ENCODE measurements around the gene ZNF571. TPM values are rescaled to one million over a fixed set of nuclear protein-coding genes. Genes with fewer than 3 reads are reported as not detected.
A peak's percentile ranks its signal among the peaks of the same experiment; 100 is the strongest.

Gene ZNF571
- total RNA-seq, 2 experiments from 2014 or later: 2.4 to 2.9 TPM

DNA sequence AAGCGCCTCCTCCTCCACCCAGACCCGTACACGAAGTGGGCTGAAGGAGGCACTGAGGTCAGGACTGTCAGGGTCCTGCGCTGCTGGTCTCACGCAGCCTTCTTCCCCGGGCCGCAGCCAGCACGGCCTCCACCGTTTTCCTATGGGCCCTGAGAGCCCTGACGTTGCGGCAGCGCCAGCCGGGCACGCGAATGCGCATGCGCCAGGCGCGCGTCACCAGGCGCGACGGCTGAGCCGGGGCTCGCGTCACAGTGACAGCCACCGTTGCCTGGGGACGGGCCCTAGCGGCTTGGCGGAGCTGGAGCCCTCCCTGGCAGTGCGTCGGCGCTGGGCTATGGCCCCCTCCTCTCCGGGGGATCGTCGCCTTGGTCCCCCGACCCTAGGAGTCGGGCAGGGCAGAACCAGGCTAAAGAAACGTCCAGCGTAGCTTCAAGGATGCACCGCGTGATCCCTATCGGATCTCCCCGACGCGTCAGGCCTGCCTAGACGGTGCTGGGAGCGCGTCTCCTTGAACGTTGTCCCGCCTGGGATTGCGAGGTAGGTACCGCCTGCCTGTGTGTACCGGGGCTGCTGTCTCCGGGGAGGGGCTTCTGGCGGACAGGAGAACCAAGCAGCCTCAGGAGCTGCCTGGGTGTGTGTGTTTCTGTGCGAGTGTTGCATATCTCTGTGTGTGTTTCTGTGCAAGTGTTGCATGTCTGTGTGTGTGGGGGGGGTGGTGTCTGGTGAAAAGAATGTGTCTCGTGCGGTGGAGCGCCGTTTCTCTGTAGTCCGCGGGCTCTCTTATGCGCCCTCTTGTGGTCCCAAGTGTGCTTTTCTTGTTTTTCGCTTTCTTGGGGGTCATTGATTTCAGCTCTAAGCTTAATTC is 43.2 kb downstream of the ZNF571 start:
- CTCF ChIA-PET: interaction anchor here (0.5 to 1.6 kb wide), 9 partner anchors 15 to 302 kb away, joined by 3 to 8 read pairs (median 3); partner anchors contain the start of genes ZNF540, ZNF569, ZNF571 and ZNF793
- no peaks in the 10 kb centered on the region for H3K27me3 Mint-ChIP-seq
- H3K4me3 Mint-ChIP-seq: peak overlapping the region; percentile 84
- intact Hi-C loops (cut with DNase I, micrococcal nuclease): loop anchor here (1.0 to 10.0 kb wide), 7 partner anchors 43 to 578 kb away; partner anchors contain the start of genes ZNF793 (in 2 of the 2), ZNF527 (in 1 of the 2), ZNF540 (in 1 of the 2) and ZNF570 (in 1 of the 2)
- peak; percentile 86 for ATAC-seq
- peaks cover 43% of the 10 kb centered on the region for H3K9me3 Mint-ChIP-seq (ENCODE audit: low read depth)
- POLR2A ChIA-PET: interaction anchor here (0.8 to 1.1 kb wide), 2 partner anchors 45 to 180 kb away, joined by 3 to 4 read pairs; partner anchors contain the start of genes ZNF527 and ZNF793
- H3K4me1 Mint-ChIP-seq: peaks cover 3% of the 10 kb centered on the region
- H3K36me3 Mint-ChIP-seq (ENCODE audit: low read depth): peaks cover 47% of the 10 kb centered on the region
- peak; percentile 87 for DNase-seq
- H3K27ac Mint-ChIP-seq: peak overlapping the region; percentile 87

DNA sequence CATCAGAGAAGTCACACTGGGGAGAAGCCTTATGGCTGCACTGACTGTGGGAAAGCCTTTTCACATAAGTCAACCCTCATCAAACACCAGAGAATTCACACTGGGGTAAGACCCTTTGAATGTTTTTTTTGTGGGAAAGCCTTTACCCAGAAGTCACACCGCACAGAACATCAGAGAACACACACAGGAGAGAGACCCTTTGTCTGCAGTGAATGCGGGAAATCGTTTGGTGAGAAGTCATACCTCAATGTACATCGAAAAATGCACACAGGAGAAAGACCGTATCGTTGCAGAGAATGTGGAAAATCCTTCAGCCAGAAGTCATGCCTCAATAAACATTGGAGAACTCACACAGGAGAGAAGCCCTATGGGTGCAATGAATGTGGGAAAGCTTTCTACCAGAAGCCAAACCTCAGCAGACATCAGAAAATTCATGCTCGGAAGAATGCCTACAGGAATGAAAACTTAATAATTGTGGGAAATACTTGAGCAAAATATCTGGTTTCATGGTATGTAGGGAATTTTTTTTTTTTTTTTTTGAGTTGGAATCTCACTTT is 57.1 kb downstream of the ZNF571 start:
- Mint-ChIP-seq H3K4me1 (no peaks in the 10 kb centered on the region), H3K36me3 (ENCODE audit: low read depth) (peaks cover 56% of the 10 kb centered on the region), H3K27me3 (no peaks in the 10 kb centered on the region), H3K27ac (no peak overlapping the region), H3K4me3 (no peak overlapping the region), H3K9me3 (ENCODE audit: low read depth) (peaks cover 39% of the 10 kb centered on the region)
- intact Hi-C loops (cut with DNase I, micrococcal nuclease): no loop called here
- DNase-seq: no peak
- CTCF ChIA-PET: no interaction called here
- no peak for ATAC-seq
- POLR2A ChIA-PET: no interaction called here

DNA sequence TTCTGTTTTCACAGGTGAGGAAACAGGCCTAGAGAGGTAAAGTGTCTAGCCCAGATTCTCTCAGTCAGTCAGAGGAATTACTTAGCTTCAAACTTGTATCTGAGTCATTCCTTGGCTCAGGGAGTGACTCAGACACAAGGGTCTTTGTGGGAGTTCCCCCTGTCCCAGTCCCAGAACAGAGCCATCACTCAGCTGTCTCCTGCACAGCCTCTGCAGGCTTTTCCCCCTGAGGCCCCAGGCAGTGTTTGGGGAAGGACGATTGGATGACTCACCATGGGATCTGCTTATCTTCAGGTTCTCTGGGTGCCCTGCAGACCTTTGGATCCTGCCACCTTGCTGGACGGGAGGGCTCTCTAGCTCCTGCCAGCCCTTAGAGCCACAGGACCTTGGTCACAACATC is 74.7 kb downstream of the ZNF571 start:
- ChIA-PET CTCF (no interaction called here), POLR2A (no interaction called here)
- intact Hi-C loops (cut with DNase I, micrococcal nuclease): no loop called here
- Mint-ChIP-seq H3K27me3 (no peaks in the 10 kb centered on the region), H3K36me3 (ENCODE audit: low read depth) (peaks cover 69% of the 10 kb centered on the region), H3K9me3 (ENCODE audit: low read depth) (peaks cover 35% of the 10 kb centered on the region), H3K27ac (no peak overlapping the region), H3K4me3 (no peak overlapping the region), H3K4me1 (no peaks in the 10 kb centered on the region)
- DNase-seq (peak; percentile 10), ATAC-seq (peak; percentile 69)

Other genes starting within 250 kb of the ZNF571 start
- gene ZNF527, start 223.7 kb downstream of the ZNF571 start, total RNA-seq: 1 to 10 TPM; 5.0 to 5.4 TPM
- gene ZNF569, start 127.3 kb downstream of the ZNF571 start, total RNA-seq: 1 to 10 TPM; 7.4 to 9.1 TPM
- gene ZNF570, start 125.4 kb downstream of the ZNF571 start, total RNA-seq: 1 to 10 TPM; 4.5 to 4.8 TPM
- 1 to 10 TPM; 4.4 to 4.7 TPM for gene ZNF793, start 87.9 kb downstream of the ZNF571 start, total RNA-seq
- 1 to 10 TPM in 1 of 2 experiments, under 1 TPM in 1; 0.67 to 1.1 TPM for gene ZNF540, start 84 bp upstream of the ZNF571 start, total RNA-seq
- 10 to 100 TPM in 1 of 2 experiments, 1 to 10 TPM in 1; 9.4 to 11.1 TPM for gene ZFP30, start 60.7 kb upstream of the ZNF571 start, total RNA-seq
- 1 to 10 TPM; 4.9 to 8.3 TPM for gene ZNF607, start 125.0 kb upstream of the ZNF571 start, total RNA-seq
- 1 to 10 TPM; 8.9 to 9.7 TPM for gene ZNF573, start 184.8 kb upstream of the ZNF571 start, total RNA-seq